PC-9 (cell line): ENCODE results near the gene ZMAT5. TPM values are rescaled to one million over a fixed set of nuclear protein-coding genes. Genes with fewer than 3 reads are reported as not detected.

Source experiments
- BruUV-seq: library from RNA; stranded (reverse); fragments of 400-500 nt; replicated peaks from 2 replicates; lab custom pipeline; 2021; lab: Mats Ljungman, UMichigan
- CTCF ChIA-PET: fragments of 300-600 bp; sonication (Branson Sonifier 250); formaldehyde crosslinking; loops from one replicate; lab custom pipeline; 2022; ENCODE audit warnings: antibody characterized with exemption; lab: Charles Lee
- POLR2A ChIA-PET: fragments of 300-600 bp; sonication (Branson Sonifier 250); formaldehyde crosslinking; loops from one replicate; lab custom pipeline; 2022; ENCODE audit warnings: antibody characterized with exemption; ENCODE audit not compliant: unreplicated experiment; lab: Charles Lee
- DNase-seq, 2 experiments: peaks; one replicate each; pipeline versions ENCODE4 v3.0.0 to v3.0.0-alpha.2; 2015 to 2022; ENCODE audit warnings: mixed read lengths in 1 of 2
- H2AFZ ChIP-seq: fragments of 200-600 bp; sonication (generic); 2 replicates; pipeline ENCODE4 v1.8.1; 2017; ENCODE audit warnings: antibody characterized with exemption
- H3F3A ChIP-seq: fragments of 200-600 bp; sonication (generic); 2 replicates; pipeline ENCODE4 v1.8.1; 2017; ENCODE audit warnings: antibody characterized with exemption, mild to moderate bottlenecking, low read depth; ENCODE audit not compliant: insufficient read depth
- H3K27ac ChIP-seq: fragments of 200-600 bp; sonication (generic); 2 replicates; pipeline ENCODE4 v1.6.1; 2016; ENCODE audit warnings: mixed run types
- H3K27me3 ChIP-seq: fragments of 200-600 bp; sonication (generic); 2 replicates; pipeline ENCODE4 v1.6.1; 2016; ENCODE audit warnings: low read depth, mixed run types; ENCODE audit not compliant: insufficient read depth
- H3K36me3 ChIP-seq: fragments of 200-600 bp; sonication (generic); 2 replicates; pipeline ENCODE4 v1.6.1; 2016; ENCODE audit warnings: low read depth, mixed run types
- H3K4me1 ChIP-seq: fragments of 200-600 bp; sonication (generic); replicated peaks from 2 replicates; pipeline ENCODE4 v1.6.1; 2016; ENCODE audit warnings: mixed run types; ENCODE audit not compliant: insufficient read depth
- H3K4me2 ChIP-seq: fragments of 200-600 bp; sonication (generic); 2 replicates; pipeline ENCODE4 v1.6.1; 2017; ENCODE audit warnings: mixed run types
- H3K4me3 ChIP-seq: fragments of 200-600 bp; sonication (generic); 2 replicates; pipeline ENCODE4 v1.6.1; 2016; ENCODE audit warnings: mixed run types
- H3K79me2 ChIP-seq: fragments of 200-600 bp; sonication (generic); 2 replicates; pipeline ENCODE4 v1.6.1; 2017; ENCODE audit warnings: low read depth, mixed run types
- H3K9me2 ChIP-seq: fragments of 200-600 bp; sonication (generic); 2 replicates; pipeline ENCODE4 v1.8.1; 2017; ENCODE audit warnings: mild to moderate bottlenecking; ENCODE audit not compliant: insufficient read depth
- H3K9me3 ChIP-seq: fragments of 200-600 bp; sonication (generic); 2 replicates; pipeline ENCODE4 v1.8.1; 2016; ENCODE audit warnings: low read depth; ENCODE audit not compliant: insufficient read depth
- H4K20me1 ChIP-seq: fragments of 200-600 bp; sonication (generic); 2 replicates; pipeline ENCODE4 v1.8.1; 2017; ENCODE audit not compliant: insufficient read depth
- EZH2 ChIP-seq: fragments of 200-600 bp; sonication (generic); IDR thresholded peaks from 2 replicates; pipeline ENCODE4 v1.8.0; 2017; ENCODE audit warnings: antibody characterized with exemption, low read depth
- intact Hi-C: fragments of 100-400 bp; cut with micrococcal nuclease; formaldehyde crosslinking; loops from one replicate; pipeline ENCODE4 v1.10.0; 2022; ENCODE audit not compliant: unreplicated experiment
- total RNA-seq: library from RNA; stranded (reverse); gene quantifications from 2 replicates; pipeline ENCODE4 v1.2.3, GENCODE V29; 2021
- TF ChIP-seq, protein P1 (sequence below): fragments of 200-600 bp; sonication (generic); conservative IDR thresholded peaks from 2 replicates; pipeline ENCODE4 v1.6.1; 2017; ENCODE audit warnings: mixed run types, antibody characterized with exemption, mild to moderate bottlenecking, moderate library complexity

Gene ZMAT5
- total RNA-seq, 1 experiment from 2014 or later, result 14.2 TPM

DNA sequence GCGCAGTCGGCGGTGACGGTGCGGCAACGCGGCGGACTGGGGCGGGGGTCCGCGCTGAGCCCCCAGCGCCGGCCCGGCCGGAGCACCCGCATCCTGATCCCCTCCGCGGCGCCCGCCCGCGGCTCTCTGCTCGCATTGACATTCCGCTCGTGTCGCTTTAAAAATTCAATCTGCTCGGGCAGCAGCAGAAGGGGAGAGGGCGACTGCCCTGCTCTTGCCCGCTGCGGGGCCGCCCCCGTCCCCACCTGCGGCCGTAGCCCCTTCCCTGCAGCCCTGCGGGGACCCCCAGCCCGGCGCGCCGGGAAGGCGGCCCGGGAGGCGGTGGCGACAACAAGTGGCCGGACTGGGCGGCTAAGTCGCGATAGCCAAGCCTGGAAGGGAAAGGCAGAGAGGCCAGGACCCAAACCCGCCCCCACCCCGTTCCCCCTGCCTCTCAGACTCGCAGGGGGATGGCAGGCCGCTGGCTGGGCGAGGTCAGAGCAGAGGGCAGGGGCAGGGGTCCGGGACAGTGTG lies 45.9 kb downstream of the ZMAT5 start:
- H3K4me1 ChIP-seq, result no peaks in the 10 kb centered on the region
- peak; percentile 87; the same call in 1 of the 2 replicates for TF ChIP-seq EZH2
- TF ChIP-seq, protein P1, sequence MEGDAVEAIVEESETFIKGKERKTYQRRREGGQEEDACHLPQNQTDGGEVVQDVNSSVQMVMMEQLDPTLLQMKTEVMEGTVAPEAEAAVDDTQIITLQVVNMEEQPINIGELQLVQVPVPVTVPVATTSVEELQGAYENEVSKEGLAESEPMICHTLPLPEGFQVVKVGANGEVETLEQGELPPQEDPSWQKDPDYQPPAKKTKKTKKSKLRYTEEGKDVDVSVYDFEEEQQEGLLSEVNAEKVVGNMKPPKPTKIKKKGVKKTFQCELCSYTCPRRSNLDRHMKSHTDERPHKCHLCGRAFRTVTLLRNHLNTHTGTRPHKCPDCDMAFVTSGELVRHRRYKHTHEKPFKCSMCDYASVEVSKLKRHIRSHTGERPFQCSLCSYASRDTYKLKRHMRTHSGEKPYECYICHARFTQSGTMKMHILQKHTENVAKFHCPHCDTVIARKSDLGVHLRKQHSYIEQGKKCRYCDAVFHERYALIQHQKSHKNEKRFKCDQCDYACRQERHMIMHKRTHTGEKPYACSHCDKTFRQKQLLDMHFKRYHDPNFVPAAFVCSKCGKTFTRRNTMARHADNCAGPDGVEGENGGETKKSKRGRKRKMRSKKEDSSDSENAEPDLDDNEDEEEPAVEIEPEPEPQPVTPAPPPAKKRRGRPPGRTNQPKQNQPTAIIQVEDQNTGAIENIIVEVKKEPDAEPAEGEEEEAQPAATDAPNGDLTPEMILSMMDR, result no peak
- H3K27ac ChIP-seq, result no peak overlapping the region
- 0 out of 2 replicates have a peak, but pooled peaks cover 4% of the 10 kb centered on the region for H4K20me1 ChIP-seq
- no peaks in the 10 kb centered on the region for H3F3A ChIP-seq
- DNase-seq, result no peak
- intact Hi-C loops, result no loop called here
- no peaks in the 10 kb centered on the region for H3K79me2 ChIP-seq
- CTCF ChIA-PET, result no interaction called here
- no peaks in the 10 kb centered on the region for H3K9me2 ChIP-seq
- peak overlapping the region; percentile 59; the same call in 1 of the 2 replicates for H3K4me2 ChIP-seq
- peaks cover 20% of the 10 kb centered on the region for H3K27me3 ChIP-seq
- POLR2A ChIA-PET, result no interaction called here
- H3K4me3 ChIP-seq, result no peak overlapping the region; the same call in 1 of the 2 replicates
- no peaks in the 10 kb centered on the region for H3K9me3 ChIP-seq
- H3K36me3 ChIP-seq, result no peaks in the 10 kb centered on the region
- BruUV-seq, result no TSS peak
- H2AFZ ChIP-seq, result 0 out of 2 replicates have a peak overlapping the region, but pooled peaks have one; percentile 58

DNA sequence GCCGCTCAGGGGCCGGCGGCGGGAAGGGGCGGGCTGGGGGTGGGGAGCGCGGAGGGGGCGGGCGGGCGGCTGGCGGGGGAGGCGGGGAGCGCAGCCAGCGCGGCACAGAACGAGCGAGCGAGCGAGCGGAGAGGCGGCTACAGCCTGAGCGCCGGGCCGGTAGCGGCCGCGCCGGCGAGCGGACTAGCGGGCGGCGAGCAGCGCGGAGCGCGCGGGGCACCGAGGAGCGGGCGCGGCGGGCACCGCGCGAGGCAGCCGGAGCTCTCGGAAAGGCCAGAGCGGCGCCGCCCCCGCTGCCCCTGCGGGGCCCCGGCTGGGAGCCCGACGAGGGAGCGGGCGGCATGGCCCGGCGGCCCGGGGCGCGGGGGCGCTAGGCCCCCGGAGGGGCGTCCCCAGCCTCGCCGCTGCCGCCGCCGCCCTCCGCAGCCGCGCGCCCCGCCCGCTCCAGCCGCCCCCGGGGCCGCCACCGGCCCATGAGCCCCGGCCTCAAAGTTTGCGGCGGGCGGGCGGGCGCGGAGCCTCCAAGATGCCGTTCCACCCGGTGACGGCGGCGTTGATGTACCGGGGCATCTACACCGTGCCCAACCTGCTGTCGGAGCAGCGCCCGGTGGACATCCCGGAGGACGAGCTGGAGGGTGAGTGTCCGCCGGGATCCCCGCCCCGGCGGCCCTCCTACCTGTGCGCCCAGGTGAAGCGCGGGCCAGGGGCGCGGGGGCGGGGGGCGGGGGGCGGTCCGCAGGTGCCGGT lies 46.7 kb downstream of the ZMAT5 start, which contains the start of gene CABP7:
CABP7 (plus strand) TSS at position 105 of the 747 bp plus-strand sequence; CDS start at position 527, 422 bp downstream.
- H2AFZ ChIP-seq, result 0 out of 2 replicates have a peak within 1 kb of the TSS, but pooled peaks have one; percentile 58
- no peaks in the 10 kb centered on the region for H3K9me3 ChIP-seq
- H3F3A ChIP-seq, result no peaks in the 10 kb centered on the region
- intact Hi-C loops, result no loop called here
- 0 out of 2 replicates have a peak, but pooled peaks cover 4% of the 10 kb centered on the region for H4K20me1 ChIP-seq
- H3K4me3 ChIP-seq, result no peak within 1 kb of the TSS; the same call in 1 of the 2 replicates
- ChIA-PET CTCF (no interaction called here), POLR2A (no interaction called here)
- no TSS peak for BruUV-seq
- TF ChIP-seq EZH2, result no peak
- TF ChIP-seq, protein P1, result no peak
- peaks cover 20% of the 10 kb centered on the region for H3K27me3 ChIP-seq
- no peaks in the 10 kb centered on the region for H3K9me2 ChIP-seq
- no peak for DNase-seq
- peak within 1 kb of the TSS; percentile 59 for H3K4me2 ChIP-seq
- no peak within 1 kb of the TSS for H3K27ac ChIP-seq
- H3K4me1 ChIP-seq, result no peaks in the 10 kb centered on the region
- no peaks in the 10 kb centered on the region for H3K79me2 ChIP-seq
- no peaks in the 10 kb centered on the region for H3K36me3 ChIP-seq

DNA sequence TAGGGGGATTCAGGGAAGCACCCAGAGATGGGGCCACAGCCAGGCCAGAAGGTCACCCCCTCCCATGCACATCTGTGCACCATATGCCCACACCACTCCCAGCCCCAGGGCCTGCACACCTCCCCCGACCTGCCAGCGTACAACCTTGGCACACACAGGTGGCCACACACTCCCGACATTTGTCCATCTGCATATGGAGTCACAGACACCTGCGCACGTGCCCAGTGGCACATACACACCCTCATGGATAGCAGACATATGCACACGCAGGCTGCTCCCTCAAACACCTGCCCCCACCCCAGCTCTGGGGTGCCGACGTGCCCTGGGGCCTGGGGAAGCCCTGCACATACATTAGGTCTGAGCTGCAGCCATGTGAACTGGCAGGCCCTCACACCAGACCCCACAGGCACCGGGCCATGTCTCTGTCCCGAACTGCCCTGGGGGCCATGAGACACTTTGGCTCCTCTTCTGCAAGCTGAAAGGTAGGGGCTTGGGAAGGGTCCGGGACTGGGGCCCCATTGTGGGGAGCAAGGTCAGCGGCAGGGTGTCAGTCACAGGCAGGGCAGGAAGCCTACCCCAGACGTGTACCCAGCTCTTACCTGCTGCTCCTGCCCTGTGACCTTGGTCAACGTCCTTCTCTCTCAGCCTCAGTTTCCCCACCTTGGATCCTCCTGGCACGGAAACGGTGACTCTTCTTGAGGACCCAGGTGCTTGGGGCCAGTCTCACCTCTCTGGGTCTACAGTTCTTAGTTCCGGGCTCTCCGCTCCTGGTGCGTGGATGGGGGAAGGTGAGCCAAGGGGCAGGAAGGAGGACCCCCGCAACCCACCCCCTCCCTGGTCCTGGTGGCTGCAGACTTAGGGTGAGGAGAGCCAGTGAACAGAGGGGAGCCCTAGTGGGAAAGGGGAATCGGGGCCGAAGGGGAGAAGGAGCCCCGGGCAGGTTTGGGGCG lies 47.6 kb downstream of the ZMAT5 start:
- H3K27ac ChIP-seq, result no peak overlapping the region
- no peaks in the 10 kb centered on the region for H3K9me2 ChIP-seq
- H2AFZ ChIP-seq, result no peak overlapping the region
- intact Hi-C loops, result no loop called here
- no peaks in the 10 kb centered on the region for H3K4me1 ChIP-seq
- H3F3A ChIP-seq, result no peaks in the 10 kb centered on the region
- no peaks in the 10 kb centered on the region for H3K36me3 ChIP-seq
- peaks cover 20% of the 10 kb centered on the region for H3K27me3 ChIP-seq
- DNase-seq, result no peak
- no peaks in the 10 kb centered on the region for H3K79me2 ChIP-seq
- POLR2A ChIA-PET, result no interaction called here
- H3K4me3 ChIP-seq, result no peak overlapping the region
- H3K9me3 ChIP-seq, result no peaks in the 10 kb centered on the region
- CTCF ChIA-PET, result no interaction called here
- no TSS peak for BruUV-seq
- no peak overlapping the region for H3K4me2 ChIP-seq
- TF ChIP-seq, protein P1, result no peak
- TF ChIP-seq EZH2, result 0 out of 2 replicates have a peak, but pooled peaks have one; percentile 60
- 0 out of 2 replicates have a peak, but pooled peaks cover 4% of the 10 kb centered on the region for H4K20me1 ChIP-seq
